Gastrocnemius medialis (tissue), 4 donors: ENCODE measurements around the gene UGDH. TPM values are rescaled to one million over a fixed set of nuclear protein-coding genes. Genes with fewer than 3 reads are reported as not detected.

Source experiments
- ATAC-seq, 2 donors: fragments of 150-250 bp; one replicate each; pipeline ENCODE4 v1.9.1; 2016
- DNase-seq, 2 donors: peaks; one replicate each; pipeline ENCODE4 v3.0.0-alpha.2; 2019
- H3K27ac ChIP-seq, 4 donors: fragments of 200-600 bp; sonication (generic); 1 replicate in 1 of 4; 2 replicates in 3 of 4; pipeline ENCODE4 v1.5.1; 2016 to 2018; ENCODE audit warnings: mild to moderate bottlenecking in 2 of 4, moderate library complexity in 1 of 4
- H3K27me3 ChIP-seq, 3 donors: fragments of 200-600 bp; sonication (generic) in 2 of 3; 1 replicate in 1 of 3; 2 replicates in 2 of 3; pipeline versions ENCODE4 v1.5.1 to v1.6.0; 2016 to 2019; ENCODE audit warnings: mild to moderate bottlenecking in 1 of 3, moderate library complexity in 1 of 3
- H3K36me3 ChIP-seq, 2 donors: fragments of 200-600 bp; sonication (generic) in 1 of 2; one replicate each; pipeline ENCODE4 v1.5.1; 2017 to 2018
- H3K4me1 ChIP-seq, 2 donors: fragments of 200-600 bp; sonication (generic) in 1 of 2; one replicate each; pipeline ENCODE4 v1.5.1; 2016 to 2017; ENCODE audit warnings: mild to moderate bottlenecking in 2 of 2
- H3K4me3 ChIP-seq, 4 donors: fragments of 200-600 bp; sonication (generic) in 3 of 4; 1 replicate in 1 of 4; 2 replicates in 3 of 4; pipeline ENCODE4 v1.5.1; 2016 to 2019; ENCODE audit warnings: mild to moderate bottlenecking in 2 of 4
- H3K9me3 ChIP-seq, 3 donors: fragments of 200-600 bp; sonication (generic) in 2 of 3; 1 replicate in 1 of 3; 2 replicates in 2 of 3; pipeline ENCODE4 v1.5.1; 2016 to 2019
- POLR2A ChIP-seq, 2 donors: fragments of 450-650 bp; IDR thresholded peaks; one replicate each; pipeline ENCODE4 v1.6.1; 2017; ENCODE audit warnings: antibody characterized with exemption in 2 of 2, mild to moderate bottlenecking in 2 of 2, moderate library complexity in 2 of 2
- in situ Hi-C, 4 donors: fragments of 200-750 bp; cut with MboI; loops; one replicate each; pipeline versions ENCODE4 v1.15.0 to v1.8.0; 2017; ENCODE audit warnings: low sequenced_read_pairs in 4 of 4
- intact Hi-C: fragments of 100-400 bp; cut with DNase I; formaldehyde crosslinking; loops from one replicate; pipeline ENCODE4 v1.15.1; 2023; ENCODE audit warnings: low total_unique reads
- total RNA-seq, 4 donors: library from RNA; depleted of rRNA; stranded (reverse); fragments of >200 nt; gene quantifications; one replicate each; pipeline versions ENCODE4 v1.1.0 to v1.2.3, GENCODE V29; 2016
- TF ChIP-seq, protein P1 (sequence below), 5 experiments: fragments of 450-650 bp in 3 of 5; fragments of 200-600 bp in 2 of 5; sonication (generic) in 2 of 5; IDR thresholded peaks in 4 of 5; conservative IDR thresholded peaks in 1 of 5; 1 replicate in 4 of 5; 2 replicates in 1 of 5; pipeline ENCODE4 v1.5.1; 2016 to 2019; ENCODE audit warnings: antibody characterized with exemption in 5 of 5, mild to moderate bottlenecking in 3 of 5, moderate library complexity in 3 of 5

Gene UGDH
- total RNA-seq, 4 donors from 2014 or later: 6.1 to 12.7 (median 8.8) TPM

DNA sequence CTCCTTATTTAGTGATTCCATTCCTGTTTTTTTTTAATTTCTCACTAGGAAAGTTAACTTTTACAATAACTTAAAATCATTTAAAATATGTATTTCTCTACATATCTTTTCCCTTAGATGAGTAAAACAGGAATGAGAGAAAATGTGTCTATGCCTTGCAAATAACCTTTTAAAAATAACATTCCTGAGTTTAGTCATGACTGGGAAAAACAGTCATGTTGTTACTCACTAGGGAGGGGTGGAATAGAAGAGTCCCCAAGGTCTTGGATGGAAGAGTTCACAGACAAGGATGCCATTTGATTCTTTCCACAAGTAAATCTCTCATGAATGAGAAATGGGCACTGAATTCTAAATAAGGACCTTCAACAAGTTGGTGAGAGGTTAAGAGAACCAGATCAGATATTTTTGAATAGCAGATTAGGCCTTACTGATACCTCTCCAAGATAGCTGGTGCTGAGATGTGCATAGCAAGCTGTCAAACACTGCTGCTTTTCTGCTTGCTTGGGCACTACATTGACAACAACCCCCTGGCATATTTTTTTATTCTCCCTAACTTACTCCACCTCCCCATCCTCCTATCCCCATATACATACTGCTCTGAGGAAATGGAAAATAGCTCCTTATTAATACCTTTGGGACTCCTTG, 25.1 kb downstream of the UGDH start:
- DNase-seq (no peak), ATAC-seq (peak in 1 of 2 donors; percentile 51)
- Histone ChIP-seq H3K4me1 (no peaks in the 10 kb centered on the region), H3K4me3 (no peak overlapping the region), H3K27me3 (no peaks in the 10 kb centered on the region), H3K27ac (no peak overlapping the region), H3K9me3 (no peaks in the 10 kb centered on the region), H3K36me3 (peaks cover 0 to 54% of the 10 kb centered on the region in 2 donors)
- in situ Hi-C loops: no loop called here
- TF ChIP-seq, protein P1, sequence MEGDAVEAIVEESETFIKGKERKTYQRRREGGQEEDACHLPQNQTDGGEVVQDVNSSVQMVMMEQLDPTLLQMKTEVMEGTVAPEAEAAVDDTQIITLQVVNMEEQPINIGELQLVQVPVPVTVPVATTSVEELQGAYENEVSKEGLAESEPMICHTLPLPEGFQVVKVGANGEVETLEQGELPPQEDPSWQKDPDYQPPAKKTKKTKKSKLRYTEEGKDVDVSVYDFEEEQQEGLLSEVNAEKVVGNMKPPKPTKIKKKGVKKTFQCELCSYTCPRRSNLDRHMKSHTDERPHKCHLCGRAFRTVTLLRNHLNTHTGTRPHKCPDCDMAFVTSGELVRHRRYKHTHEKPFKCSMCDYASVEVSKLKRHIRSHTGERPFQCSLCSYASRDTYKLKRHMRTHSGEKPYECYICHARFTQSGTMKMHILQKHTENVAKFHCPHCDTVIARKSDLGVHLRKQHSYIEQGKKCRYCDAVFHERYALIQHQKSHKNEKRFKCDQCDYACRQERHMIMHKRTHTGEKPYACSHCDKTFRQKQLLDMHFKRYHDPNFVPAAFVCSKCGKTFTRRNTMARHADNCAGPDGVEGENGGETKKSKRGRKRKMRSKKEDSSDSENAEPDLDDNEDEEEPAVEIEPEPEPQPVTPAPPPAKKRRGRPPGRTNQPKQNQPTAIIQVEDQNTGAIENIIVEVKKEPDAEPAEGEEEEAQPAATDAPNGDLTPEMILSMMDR (IDR thresholded peaks at IDR 0.05 in 4 of 5, conservative IDR thresholded peaks at IDR 0.05 in 1 of 5): no peak
- no peak for TF ChIP-seq POLR2A (IDR thresholded peaks at IDR 0.05)
- intact Hi-C loops: no loop called here

DNA sequence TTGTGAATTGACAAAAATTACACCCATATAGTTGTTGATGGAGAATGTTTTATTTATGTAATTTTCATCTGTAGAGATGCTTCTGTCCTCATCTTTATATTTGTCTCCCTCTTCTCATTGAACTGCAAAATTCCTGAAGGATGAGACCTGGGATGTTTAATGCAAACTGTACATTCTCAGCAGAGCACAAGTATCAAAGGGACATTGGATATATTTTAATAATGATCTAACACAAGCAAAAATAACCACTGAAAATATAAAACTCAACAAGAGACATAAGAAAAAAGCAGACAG, 28.6 kb downstream of the UGDH start:
- H3K4me1 ChIP-seq: no peaks in the 10 kb centered on the region
- intact Hi-C loops: no loop called here
- peaks cover 0 to 24% of the 10 kb centered on the region in 2 donors for H3K36me3 ChIP-seq
- H3K27ac ChIP-seq: no peak overlapping the region
- no peaks in the 10 kb centered on the region for H3K27me3 ChIP-seq
- no peak overlapping the region for H3K4me3 ChIP-seq
- no peak for ATAC-seq
- no peak for TF ChIP-seq POLR2A (IDR thresholded peaks at IDR 0.05)
- TF ChIP-seq, protein P1 (IDR thresholded peaks at IDR 0.05 in 4 of 5, conservative IDR thresholded peaks at IDR 0.05 in 1 of 5): no peak
- DNase-seq: no peak
- no peaks in the 10 kb centered on the region for H3K9me3 ChIP-seq
- in situ Hi-C loops: no loop called here

DNA sequence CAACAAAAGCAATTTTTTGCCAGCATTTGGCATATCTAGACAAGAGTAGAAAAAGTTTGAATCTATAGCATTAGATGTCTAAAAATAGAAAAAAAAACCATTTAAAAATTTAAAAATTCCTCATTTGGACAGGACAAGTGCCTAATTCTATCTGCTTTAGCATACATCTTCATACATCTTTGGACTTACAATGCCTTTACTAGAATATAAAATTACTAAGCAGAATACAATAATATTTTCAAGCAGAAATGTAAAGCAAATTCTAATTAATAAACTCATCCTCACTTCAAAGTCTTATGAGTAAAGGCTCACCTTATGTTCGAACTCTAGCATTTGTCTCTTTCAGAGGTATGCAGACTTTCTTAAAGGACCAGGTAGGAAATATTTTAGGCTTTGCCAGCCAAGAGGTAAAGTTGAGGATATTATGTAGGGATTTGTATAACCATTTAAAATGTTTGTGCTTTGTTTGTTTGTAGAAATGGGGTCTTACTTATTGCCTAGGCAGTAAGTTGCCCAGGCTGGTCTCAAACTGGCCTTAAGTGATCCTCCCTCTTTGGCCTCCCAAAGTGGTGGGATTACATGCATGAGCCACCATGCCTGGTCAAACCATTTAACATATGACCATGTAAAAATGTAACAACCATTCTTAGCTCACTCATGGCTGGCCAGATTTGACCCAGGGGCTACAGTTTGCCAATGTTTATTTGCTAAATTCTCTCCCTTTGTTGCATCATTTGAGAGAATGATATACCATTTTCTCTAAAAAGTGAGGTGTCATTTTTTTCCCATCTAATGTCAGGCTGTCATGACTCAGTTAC, 29.1 kb downstream of the UGDH start:
- intact Hi-C loops (no loop called here), in situ Hi-C loops (no loop called here)
- Histone ChIP-seq H3K36me3 (peaks cover 0 to 18% of the 10 kb centered on the region in 2 donors), H3K4me3 (no peak overlapping the region), H3K4me1 (no peaks in the 10 kb centered on the region), H3K27ac (no peak overlapping the region), H3K9me3 (no peaks in the 10 kb centered on the region), H3K27me3 (no peaks in the 10 kb centered on the region)
- ATAC-seq (no peak), DNase-seq (no peak)
- TF ChIP-seq POLR2A (IDR thresholded peaks at IDR 0.05): no peak
- TF ChIP-seq, protein P1 (IDR thresholded peaks at IDR 0.05 in 4 of 5, conservative IDR thresholded peaks at IDR 0.05 in 1 of 5): no peak

DNA sequence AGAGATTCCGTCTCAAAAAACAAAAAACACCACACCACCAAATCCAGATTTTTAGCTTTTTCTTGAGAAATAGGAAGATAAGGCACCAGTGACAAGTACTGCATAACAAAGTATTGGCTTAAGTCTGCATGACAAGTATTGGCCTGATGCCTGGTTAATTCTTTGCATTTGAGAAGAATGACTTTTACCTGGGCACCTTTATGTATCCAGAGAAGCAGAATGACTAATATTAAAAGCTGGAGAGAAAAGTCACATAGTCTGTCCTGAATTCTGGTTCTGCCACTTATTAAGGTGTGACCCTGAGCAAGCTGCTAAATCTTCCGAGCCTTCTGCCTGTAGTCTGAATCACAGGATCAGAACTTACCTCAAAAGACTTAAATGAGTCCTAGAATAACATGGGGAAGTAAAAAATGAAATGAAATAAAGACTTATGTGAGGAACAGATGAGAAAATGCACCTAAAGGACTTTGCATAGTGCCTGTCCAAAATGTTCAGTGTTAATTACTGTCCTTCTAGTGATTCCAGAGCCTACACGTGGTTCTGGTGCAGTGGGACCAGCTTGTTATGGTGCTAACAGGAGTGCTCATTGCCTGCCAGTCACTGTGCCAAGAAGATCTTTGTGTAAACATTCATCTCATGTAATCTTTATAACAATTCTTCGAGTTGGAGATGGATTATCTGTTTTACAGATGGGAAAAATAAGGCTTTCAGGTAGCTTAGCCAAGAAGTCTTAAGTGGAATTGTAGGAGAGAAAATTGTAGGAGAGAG, 31.6 kb downstream of the UGDH start:
- Histone ChIP-seq H3K4me1 (no peaks in the 10 kb centered on the region), H3K36me3 (no peaks in the 10 kb centered on the region), H3K27ac (no peak overlapping the region), H3K9me3 (no peaks in the 10 kb centered on the region), H3K27me3 (no peaks in the 10 kb centered on the region), H3K4me3 (no peak overlapping the region)
- TF ChIP-seq POLR2A (IDR thresholded peaks at IDR 0.05): no peak
- TF ChIP-seq, protein P1 (IDR thresholded peaks at IDR 0.05 in 4 of 5, conservative IDR thresholded peaks at IDR 0.05 in 1 of 5): no peak
- in situ Hi-C loops: no loop called here
- DNase-seq (no peak), ATAC-seq (no peak)
- intact Hi-C loops: no loop called here
